ENCODE results near the gene TYMS.
"Not testable (repeated sequence)": the region's sequence is repeated elsewhere in the genome, so short reads cannot be mapped to it uniquely, and the experiment has no call there.

Gene TYMS

DNA sequence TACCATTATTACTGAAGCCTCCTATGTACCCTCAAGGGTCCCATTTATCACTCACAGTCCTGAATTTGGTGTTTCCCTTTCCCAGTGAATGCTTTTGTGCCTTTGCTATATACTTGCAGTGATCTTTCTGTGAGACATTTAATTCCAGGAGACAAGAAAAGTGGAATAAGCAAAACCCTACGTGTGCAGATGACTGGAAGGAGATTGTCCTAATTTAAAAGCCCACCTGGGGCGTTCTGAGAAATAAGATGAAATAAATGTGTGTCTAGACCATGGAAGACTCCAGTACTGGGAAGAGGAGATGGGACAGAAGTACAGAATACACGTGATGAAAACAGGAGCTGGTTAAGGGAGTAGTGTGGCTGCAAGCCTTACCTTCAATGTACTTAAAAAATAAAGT is 19.3 kb downstream of the TYMS start:
- no peak for DNase-seq (ENCODE audit: extremely low read depth in 1 of 2, low read depth in 1 of 2)

DNA sequence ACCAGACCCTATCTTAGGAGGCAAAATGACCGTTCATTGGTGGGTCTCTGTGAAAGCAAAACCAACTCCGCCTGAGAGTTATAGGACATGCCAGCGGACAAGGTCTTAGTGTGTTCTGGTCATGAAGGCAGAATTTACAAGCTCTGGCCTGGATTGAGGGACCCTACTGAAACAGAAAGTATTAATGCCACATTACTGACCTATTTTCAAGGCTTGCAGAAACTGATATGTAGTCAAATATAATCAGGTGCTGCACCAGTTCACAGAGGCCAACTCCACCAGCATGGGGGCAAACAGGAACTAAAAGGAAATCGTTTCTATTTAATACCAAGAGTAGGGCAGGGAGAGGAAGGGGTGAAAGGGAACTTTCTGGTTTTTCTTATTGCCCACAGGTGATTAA is 19.7 kb downstream of the TYMS start:
- no peak for DNase-seq (ENCODE audit: extremely low read depth in 1 of 2, low read depth in 1 of 2)

DNA sequence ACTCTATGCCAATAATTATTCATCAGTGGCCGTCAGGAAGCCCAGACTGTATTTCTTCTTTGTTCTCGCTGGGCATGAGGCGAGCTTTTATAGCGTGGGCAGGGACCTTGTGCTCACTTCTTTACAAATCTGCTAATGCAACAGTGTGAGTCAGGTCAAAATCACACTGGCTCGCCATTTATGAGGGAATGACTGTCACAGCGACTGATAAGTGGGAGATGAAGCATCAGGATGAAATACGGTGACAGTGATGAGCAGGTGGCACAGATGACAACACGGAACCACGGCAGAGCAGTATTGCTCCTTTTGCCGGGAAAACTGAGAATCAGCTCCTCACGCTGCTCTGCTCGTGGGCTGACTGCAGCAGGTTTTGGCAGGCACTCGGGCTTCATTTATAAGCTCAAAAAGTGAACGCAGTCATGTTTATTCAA is 20.5 kb downstream of the TYMS start:
- DNase-seq (ENCODE audit: extremely low read depth in 1 of 2, low read depth in 1 of 2) = no peak

DNA sequence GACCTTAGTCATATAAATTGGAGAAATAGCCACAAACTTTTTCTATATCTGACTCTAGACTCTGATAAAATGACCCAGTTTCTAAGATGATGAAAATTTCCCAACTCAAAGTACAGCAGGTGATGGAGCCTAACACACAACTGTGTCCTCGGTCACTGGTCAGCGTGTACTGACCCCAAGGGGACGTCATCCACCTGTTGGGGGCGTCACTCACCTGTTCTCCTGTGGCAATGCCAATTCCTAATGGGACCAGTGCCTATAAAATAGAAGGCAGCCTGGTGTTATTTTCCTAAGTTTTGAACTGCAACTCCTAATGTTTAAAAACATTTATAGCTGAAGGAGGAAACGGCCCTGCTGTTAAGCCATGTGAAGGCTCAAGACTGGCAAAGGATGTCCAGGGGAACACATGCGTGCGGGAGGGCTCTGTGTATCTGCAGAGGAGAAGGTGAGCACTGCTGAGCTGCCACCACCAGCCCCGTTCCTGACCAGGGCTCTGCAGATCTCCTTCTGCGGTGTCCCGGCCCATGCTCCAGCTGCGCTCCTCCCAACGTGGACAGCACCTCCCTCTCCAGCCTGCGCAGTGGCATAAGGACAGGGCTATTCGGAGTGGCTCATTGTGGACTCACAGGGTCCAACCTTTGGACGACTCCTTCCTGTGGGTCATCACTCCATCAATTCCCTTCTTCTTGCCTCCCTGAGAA is 21.2 kb downstream of the TYMS start:
- DNase-seq (ENCODE audit: extremely low read depth in 1 of 2, low read depth in 1 of 2) = no peak

DNA sequence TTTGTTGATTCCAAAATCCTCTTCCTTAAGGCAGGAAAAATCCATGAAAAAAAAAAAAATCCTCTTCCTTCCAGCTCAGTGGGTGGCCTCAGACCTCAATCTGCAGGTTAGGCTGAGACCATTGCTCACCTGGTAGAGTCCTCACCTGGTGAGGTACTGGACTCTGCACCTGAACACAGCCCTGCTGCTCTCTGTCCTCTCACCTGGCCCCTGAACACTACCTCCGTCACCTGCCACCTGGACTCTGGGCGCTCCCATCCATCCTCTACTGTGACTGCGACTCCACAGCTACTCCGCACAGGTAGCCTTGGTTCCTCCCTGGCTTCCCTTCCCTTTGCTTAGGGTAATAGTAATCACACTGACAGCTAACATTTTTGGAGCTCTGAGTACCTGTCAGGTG is 22.1 kb downstream of the TYMS start:
- no peak for DNase-seq (ENCODE audit: extremely low read depth in 1 of 2, low read depth in 1 of 2)

DNA sequence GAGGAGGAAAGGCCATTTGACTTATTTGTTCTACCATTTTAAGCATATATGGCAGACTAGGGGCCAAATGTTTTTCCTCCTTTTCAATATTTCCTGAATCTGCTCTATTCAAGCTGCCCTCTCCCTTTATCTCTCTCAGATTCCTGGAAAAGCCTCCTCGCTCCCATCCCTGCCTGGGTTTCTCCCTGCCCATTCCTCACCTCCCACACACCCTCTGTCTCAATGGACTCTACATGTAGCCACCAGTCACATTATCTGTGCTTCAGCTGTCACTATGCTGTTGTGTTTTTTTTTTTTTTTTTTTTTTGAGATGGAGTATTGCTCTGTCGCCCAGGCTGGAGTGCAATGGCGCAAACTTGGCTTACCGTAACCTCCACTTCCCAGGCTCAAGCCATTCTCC is 22.9 kb downstream of the TYMS start:
- DNase-seq (ENCODE audit: extremely low read depth in 1 of 2, low read depth in 1 of 2) = no peak

DNA sequence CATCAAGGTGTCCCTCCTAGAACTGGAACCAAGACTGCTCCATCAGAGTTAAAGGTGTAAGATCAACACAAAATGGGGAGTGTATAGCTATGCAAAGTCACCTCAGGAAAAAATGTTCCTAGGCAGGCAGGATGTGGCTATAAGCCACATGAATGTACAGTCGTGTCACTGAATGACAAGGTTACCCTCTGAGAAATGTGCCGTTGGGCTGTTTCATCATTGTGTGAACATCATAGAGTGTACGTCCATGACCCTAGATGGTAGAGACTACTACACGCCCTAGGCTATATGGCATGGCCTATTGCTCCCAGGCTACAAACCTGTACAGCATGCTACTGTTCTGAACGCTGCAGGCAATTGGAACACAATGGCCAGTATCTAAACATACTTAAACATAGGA is 24.5 kb downstream of the TYMS start:
- peak; percentile 13 to 49 for DNase-seq (ENCODE audit: extremely low read depth in 1 of 2, low read depth in 1 of 2)

DNA sequence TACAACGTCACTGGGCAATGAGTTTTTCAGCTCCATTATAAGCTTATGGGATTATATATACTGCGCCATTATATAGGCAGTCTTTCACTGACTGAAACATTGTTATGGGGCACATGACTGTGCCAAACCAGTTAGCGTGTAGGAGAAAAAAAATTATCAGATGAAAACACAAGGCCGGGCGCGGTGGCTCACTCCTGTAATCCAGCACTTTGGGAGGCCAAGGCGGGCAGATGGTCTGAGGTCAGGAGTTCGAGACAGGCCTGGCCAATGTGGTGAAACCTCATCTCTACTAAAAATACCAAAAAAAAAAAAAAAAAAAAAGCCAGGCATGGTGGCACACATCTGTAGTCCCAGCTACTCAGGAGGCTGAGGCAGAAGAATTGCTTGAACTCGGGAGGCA is 25.0 kb downstream of the TYMS start:
- DNase-seq (ENCODE audit: extremely low read depth in 1 of 2, low read depth in 1 of 2) = not testable (repeated sequence)

DNA sequence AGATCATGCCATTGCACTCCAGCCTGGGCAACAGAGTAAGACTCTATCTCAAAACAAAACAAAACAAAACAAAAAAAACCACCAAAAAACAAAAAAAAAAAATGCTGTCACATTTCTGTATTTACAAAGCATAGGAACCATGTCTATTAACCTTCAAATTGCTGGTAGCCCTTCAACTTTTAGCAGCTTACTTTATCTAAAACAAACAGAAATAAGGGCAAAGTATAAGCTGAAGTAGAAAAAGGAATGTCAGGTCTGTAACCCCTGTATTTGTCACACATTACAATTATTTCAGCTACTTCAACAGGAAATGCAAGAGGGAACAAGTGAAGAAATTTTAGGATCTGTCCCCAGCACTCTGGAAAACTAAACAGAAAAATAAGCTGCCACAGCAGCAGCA is 25.4 kb downstream of the TYMS start:
- no peak for DNase-seq (ENCODE audit: extremely low read depth in 1 of 2, low read depth in 1 of 2)

DNA sequence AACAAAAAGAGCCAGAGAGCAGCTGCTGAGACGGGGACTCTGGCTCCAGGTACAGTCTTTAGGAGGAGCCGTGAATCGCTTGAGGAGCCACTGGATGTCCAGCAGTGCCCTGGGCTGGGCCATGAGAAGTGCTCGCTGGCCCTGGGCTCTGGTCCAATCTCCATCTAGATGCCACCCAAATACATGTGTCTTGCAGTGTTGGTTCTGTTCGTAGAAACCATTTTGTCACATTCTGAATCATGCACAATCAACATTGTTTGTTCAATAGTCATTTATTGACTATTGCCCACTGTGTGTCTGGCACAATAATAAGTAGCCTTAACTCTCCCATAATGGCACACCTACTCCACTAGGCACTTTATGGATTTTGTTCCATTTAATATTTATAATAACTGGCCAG is 26.1 kb downstream of the TYMS start:
- no peak for DNase-seq (ENCODE audit: extremely low read depth in 1 of 2, low read depth in 1 of 2)

DNA sequence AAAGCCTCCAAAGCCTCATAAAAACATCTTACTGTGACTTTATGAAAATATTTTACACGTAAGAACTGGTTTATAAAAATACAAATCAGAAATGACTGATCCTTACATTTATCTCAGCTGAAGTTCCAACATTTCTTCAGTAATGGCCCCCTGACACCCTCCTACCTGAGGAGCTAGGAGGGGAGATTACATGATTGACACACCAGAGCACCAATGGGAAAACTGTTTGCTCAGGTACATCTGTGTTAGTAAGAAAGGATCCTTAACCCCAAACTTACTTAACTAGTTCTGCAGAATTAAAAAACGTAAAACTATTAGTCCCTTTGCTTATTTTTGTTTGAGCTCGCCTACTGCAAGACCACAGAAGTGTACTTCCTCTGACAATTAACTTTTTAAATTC is 28.0 kb downstream of the TYMS start:
- DNase-seq (ENCODE audit: extremely low read depth in 1 of 2, low read depth in 1 of 2) = no peak

DNA sequence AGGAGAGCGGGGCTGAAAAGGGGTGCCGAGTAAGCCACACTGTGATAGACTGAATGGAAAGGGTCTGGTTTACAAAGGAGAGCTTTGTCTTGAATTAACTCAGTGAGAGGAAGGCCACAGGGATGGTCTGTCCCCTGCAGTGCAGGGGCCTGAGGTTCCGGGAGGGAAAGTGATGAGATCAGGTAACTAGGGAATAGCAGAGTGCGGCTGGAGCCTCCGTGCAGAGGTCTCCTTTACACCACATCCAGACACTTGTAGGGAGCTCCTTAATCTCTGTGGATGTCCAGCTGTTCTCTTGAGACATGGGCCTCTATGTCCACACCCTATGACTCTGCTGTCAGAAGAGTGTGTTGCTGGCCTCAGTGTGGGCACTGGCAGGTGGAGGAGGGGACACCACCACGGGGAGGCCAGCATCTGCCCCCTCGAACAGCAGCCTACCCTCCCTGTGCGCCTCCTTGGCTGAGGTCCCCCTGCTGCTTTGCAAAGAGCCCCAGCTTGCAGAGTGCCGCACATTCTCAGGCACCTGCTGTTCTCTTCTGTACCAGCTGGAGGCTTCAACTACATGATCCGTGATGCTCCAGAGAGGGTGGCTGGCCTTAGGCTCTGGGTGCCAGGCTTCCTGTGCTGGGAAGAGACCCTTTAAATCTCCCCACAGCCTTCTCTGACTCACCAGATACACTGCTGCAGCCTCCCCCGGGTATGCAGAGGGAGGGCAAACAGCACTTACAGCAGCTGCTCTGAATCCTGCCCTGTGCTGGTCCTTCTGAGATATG is 29.1 kb downstream of the TYMS start:
- DNase-seq (ENCODE audit: extremely low read depth in 1 of 2, low read depth in 1 of 2) = no peak

DNA sequence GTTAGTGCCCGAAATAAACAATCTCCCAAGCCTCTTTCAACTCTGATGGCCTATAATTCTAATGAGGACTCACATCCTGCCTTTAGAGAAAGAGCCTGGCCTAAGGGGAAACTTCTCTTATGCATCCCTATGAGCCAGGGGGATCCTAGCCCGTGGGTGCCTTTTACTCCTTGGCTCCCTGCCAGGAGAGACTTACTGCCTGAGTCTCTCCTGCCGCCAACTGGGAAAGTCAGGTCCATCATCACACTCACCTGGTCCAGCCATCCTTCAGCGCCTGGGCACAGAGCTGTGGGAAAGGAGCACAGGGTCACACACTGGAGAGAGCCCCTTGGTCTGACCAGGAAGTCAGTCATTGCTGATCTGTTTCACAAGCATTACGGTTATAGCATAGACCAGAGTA is 30.9 kb downstream of the TYMS start:
- DNase-seq (ENCODE audit: extremely low read depth in 1 of 2, low read depth in 1 of 2) = no peak

DNA sequence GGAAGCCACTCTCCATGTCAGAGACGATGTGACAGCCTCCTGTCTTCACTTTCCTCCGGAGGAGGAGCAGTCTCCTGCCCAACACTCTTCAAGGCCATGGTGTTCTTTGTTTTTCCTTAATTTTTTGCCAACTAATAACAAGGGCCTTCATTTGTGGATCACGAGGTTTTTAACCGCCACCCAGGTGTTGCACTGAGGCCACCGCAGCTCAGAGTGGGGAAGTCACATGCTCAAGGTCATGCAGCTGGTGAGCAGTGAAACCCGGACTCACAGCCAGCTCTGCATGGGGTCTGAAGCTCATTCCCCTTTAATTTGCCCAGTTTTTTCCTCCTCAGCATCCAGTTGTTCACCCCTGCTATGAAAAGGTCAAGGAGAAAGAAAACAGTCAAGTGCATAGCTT is 35.4 kb downstream of the TYMS start:
- no peak for DNase-seq (ENCODE audit: extremely low read depth in 1 of 2, low read depth in 1 of 2)

DNA sequence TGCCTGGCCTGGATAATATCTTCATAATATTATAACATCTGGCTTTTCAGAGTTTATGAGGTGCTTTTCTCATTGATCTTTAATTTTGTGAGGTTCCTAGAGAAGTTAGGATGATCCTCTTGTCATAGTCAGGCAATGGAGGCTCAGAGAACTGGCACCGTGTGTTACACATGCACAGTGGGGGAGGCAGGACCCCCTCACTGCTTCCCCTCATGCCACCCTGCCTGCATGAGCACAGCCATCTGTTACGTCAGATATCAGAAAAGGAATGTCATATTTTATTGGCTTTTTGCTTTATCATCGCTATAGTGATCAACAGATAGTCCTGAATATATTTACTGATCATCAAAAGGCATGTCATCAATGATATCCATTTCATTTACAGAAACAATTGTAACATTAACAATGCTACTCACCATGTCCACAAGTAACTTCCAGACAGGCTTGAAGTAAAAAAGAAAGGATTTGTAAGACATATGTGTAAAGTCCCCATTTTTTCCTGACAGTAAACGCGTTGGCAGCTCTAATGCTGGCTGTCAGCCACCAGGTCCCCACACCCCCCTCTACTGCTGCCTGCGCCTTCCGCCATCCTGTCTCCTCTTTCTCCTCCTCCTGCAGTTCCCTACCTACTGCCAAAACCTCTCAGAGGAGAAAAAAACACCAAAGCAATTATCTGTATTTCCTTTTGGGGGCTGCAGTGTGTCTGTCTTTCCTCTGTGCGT is 36.2 kb downstream of the TYMS start:
- no peak for DNase-seq (ENCODE audit: extremely low read depth in 1 of 2, low read depth in 1 of 2)

DNA sequence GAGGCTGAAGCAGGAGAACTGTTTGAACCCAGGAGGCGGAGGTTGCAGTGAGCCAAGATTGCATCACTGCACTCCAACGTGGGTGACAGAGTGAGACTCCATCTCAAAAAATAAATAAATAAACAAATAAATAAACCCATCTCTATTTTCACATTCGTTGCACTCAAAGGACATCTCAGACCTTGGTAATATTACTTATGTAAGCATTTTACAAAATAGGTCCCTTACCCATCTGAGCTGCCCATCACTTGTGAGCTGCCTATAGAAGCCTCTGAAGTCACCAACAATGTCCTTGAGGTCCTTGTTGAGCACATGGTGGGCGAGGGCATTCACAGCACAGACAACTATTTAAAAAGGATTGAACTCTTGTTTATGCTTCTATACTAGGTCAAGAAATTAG is 39.6 kb downstream of the TYMS start:
- DNase-seq (ENCODE audit: extremely low read depth in 1 of 2, low read depth in 1 of 2) = no peak

DNA sequence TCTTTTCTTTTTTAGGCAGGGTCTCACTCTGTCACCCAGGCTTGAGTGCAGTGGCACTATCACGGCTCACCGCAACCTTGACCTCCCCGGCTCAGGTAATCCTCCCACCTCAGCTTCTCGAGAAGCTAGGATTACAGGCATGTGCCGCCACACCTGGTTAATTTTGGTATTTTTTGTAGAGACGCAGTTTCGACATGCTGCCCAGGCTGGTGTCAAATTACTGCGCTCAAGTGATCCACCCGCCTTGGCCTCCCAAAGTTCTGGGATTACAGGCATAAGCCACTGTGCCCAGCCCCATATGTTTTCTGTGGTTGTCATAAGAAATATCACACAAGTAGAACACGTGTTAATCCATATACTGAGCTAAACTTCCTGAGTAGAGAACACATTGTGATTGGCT is 40.3 kb downstream of the TYMS start:
- no peak for DNase-seq (ENCODE audit: extremely low read depth in 1 of 2, low read depth in 1 of 2)

DNA sequence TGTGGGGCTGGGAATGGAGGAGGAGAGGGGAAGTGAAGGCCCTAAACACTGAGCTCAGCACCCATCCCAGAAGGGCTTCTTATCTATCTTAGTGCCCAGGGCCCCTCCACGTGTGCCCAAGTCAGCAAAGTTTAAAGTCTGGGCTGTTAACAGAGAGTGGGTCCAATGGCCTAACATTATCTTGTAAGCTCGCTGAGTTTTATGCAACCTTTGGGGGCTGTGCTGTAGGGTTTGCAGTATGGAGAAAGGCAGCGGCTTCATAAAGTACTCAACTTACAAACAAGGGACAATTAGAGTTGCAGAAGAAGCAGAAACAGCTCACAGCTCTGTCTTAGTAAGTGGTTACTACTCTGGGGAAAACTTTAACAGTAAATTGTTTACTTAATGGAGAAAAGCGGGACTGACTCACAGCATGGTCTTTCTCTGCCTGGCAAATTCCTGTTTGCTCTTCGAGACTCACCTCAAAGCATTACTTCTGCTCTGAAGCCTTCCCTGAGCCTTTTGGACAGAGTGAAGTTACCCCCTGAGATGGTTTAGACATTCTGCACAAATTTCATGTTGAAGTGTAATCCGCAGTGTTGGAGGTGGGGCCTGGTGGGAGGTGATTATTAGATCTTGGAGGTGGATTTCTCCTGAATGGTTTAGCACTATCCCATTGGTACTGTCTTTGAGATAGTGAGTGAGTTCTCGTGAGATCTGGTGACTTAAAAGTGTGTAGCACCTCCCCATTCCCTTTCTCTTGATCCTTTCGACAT is 45.9 kb downstream of the TYMS start:
- DNase-seq (ENCODE audit: extremely low read depth in 1 of 2, low read depth in 1 of 2) = no peak

DNA sequence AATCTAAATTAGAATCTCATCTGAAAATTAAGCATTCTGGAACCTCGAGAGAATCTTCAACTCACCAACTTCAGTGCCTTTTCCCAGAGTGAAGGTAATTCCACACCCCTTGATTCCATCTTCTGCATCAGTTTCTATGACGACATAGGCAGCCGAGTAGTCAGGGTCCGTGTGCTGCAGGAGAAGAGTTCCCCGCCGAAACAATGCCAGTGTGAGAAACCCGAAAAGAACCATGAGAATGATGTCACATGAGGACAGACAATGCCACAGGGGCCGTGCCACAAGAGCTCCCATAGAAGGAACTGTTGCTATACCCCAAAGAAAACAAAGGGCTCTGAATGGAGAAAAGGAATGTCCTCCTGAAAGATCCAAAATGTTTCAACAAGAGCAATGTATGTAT is 49.0 kb downstream of the TYMS start:
- DNase-seq (ENCODE audit: extremely low read depth in 1 of 2, low read depth in 1 of 2) = no peak

DNA sequence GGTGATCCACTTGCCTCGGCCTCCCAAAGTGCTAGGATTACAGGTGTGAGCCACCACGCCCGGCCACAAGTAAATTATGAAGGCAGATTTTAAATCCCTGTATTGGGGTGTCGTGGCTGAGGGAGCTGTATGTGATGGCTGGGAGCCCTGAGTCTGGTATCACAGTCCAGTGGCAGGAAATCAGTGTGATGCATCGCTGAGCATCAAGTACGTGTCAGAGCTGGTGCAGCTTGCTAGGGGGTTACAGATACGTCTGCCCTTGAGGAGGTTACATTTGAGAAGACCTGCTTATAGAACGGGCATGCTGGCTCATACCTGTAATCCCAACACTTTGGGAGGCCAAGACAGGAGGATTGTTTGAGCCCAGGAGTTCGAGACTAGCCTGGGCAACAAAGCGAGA is 50.6 kb downstream of the TYMS start:
- no peak for DNase-seq (ENCODE audit: extremely low read depth in 1 of 2, low read depth in 1 of 2)

DNA sequence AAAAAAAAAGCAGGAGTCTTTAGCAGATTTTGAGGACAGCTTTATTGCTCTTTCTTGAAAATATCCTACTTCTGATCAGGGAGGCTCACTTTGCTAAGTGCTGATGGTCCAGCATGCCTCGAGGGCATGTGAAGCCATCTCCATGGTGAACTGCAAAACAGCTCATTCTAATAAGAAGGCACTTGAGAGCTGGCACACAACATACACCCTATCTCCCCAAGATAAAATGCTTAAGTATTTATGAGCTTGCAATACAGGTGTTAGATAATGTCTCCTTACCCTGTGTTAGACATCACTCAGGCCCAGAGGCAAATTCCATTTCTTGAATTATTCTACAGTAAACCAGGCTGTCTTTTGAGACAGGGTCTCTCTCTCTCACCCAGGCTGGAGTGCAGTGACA is 52.3 kb downstream of the TYMS start:
- no peak for DNase-seq (ENCODE audit: extremely low read depth in 1 of 2, low read depth in 1 of 2)

All from stimulated activated CD8-positive, alpha-beta memory T cell treated with anti-CD3 and anti-CD28 coated beads, Interleukin-7, amount 100 ng/mL, for 48 hours (primary cell).